GM19240 (cell line): ENCODE results near the gene BCAS3.
A peak's percentile ranks its signal among the peaks of the same experiment; 100 is the strongest.
"Not testable (repeated sequence)": the region's sequence is repeated elsewhere in the genome, so short reads cannot be mapped to it uniquely, and the experiment has no call there.

Experiments used
- DNase-seq: peaks from one replicate; pipeline ENCODE4 v3.0.0; 2011; ENCODE audit warnings: low spot score; ENCODE audit not compliant: insufficient read length

BCAS3 gene

DNA sequence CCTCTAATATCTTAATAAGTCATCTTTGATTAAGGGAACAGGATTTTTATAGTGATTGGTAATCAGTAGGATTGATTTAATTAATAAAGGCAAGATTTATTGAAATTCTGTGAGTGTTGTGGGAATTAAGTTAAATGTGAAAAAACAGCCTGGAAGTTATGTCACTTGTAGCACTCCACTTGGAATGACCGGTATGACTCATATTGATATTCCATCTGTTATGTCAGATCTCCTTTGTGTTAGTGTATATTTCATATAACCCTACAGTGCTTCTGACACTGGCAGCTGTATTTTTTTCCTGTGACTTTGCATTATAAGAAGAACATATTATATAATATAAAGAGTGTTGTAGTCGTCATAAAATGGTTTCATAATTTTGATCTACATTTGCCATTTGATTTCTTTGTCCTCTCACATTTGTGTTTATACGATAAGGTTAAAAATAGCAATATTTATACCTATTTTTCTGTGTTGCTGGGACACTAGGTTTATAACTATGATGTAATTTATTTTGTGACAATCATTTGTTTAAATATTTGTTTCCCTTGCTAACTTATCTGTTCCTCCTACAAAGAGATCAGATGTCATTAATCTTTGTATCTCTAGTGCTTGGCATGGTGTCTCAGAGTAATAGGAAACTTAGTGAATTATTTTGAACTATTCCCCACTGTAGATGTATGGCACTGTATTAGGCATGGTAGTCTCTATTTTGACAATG, 249.0 kb downstream of the BCAS3 start:
- DNase-seq, result no peak

DNA sequence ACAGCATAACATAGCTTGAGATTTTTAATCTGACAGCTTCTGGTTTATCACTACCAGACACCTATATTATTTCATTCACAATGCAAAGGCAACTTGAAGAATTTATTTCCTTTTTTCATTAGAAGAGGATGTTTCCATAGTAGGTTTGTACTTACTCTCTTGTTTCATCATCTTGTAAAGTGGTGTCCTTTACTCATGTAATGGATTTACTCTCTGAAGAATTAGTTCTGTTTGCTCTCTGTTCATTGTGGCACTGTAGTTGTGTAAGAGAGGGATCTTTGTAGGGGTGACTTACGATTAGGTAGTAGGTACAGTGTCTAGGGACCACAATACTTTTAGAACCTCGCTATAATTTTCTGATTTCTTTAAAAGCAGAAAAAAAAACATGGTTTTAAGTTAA, 256.1 kb downstream of the BCAS3 start:
- no peak for DNase-seq

DNA sequence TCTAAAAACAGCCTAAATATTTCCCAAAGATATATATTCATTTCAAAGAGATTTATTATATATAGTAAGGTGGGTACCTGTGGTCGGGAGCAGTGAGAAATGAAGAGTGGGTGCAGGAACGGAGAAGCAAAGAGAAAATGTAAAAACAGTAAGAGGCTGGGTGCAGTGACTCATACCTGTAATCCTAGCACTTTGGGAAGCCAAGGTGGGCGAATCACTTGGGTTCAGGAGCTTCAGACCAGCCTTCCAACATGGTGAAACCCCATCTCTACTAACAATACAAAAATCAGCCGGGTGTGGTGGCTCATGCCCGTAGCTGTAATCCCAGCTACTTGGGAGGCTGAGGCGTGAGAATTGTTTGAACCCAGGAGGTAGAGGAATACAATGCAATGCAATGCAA, 257.1 kb downstream of the BCAS3 start:
- no peak for DNase-seq

DNA sequence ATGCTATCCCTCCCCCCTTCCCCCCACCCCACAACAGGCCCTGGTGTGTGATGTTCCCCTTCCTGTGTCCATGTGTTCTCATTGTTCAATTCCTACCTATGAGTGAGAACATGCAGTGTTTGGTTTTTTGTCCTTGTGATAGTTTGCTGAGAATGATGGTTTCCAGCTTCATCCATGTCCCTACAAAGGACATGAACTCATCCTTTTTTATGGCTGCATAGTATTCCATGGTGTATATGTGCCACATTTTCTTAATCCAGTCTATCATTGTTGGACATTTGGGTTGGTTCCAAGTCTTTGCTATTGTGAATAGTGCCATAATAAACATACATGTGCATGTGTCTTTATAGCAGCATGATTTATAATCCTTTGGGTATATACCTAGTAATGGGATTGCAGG, 258.3 kb downstream of the BCAS3 start:
- DNase-seq, result not testable (repeated sequence)

DNA sequence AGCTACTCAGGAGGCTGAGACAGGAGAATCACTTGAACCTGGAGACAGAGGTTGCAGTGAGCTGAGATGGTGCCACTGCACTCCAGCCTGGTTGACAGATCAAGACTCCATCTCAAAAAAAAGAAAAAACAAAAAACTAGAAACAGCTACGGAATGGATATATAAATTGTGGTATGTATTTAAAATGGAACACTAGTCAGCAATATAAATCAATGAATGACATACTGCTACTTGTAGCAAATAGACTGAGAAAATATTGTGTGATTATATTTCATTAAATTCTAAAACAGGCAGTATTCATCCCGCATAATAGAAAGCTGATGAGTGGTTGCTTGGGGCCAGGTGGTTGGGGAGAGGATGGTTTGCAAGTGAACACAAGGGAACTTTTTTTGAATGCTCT, 261.7 kb downstream of the BCAS3 start:
- no peak for DNase-seq

DNA sequence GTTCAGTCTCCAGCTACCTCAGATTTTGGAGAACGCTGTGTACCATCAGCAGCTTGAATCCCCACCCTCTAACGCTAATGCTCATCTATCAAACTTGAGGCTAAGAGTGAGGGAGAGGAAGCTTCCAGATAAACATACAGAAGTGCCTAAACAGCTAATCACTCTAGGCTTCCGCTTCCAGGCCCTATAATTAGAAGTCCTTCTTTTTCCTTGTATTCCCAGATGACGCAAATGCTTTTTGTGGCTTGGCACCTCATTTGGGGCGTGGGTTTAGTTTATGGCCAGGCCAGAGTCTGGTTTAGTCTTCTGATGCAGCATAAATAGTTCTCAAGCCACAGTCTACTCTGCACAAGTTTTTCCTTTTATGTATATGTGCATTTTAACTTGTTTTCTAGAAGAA, 263.4 kb downstream of the BCAS3 start:
- no peak for DNase-seq

DNA sequence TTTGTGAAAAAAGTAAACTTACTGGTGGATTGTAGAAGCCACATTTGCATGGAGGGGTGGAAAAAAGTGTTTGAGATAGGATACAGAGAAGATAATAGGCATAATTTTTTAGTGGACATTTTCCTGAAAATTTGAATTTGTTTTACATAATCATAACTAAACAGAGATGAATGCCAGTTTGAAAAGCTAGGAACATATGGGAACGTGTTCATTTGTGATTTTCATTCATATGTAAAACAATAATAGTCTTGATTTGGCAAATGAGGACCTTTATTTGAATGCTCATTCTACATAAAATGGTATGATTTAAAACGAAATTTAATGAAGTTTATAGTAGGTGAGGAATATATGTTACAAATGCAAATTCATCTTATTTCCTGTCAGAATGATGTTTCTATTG, 263.9 kb downstream of the BCAS3 start:
- DNase-seq, result no peak

DNA sequence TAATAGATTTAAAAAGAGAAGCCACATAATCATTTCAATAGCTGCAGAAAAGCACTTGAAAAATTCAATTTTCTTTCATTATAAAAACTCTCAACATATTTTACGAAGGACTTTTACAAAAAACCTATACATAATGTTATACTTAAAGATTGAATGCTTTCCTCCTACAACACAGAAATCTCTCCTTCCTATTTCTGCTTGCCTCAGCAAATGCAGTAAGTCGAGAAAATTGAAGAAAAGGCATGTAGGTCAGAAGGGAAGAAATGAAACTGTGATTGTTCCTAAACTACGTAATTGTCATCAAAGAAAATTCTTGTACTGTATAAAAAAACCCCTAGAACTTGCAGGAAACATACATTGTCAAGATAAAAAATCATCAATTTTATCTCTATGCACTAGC, 267.1 kb downstream of the BCAS3 start:
- no peak for DNase-seq

DNA sequence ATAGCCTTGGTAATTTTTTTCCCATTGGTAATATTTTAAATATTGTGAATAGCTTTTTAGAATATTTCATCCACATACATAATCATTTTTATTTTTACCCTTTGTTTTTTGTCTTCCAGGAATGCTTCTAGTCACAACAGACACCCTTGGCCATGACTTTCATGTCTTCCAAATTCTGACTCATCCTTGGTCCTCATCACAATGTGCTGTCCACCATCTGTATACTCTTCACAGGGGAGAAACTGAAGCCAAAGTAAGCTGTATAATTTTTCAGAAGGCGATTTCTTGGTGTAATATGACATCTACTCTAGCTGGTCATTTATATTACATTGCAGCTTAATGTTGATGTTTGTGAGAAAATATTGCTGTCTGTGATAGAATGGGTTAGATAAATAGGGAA, 269.4 kb downstream of the BCAS3 start:
- DNase-seq, result no peak

DNA sequence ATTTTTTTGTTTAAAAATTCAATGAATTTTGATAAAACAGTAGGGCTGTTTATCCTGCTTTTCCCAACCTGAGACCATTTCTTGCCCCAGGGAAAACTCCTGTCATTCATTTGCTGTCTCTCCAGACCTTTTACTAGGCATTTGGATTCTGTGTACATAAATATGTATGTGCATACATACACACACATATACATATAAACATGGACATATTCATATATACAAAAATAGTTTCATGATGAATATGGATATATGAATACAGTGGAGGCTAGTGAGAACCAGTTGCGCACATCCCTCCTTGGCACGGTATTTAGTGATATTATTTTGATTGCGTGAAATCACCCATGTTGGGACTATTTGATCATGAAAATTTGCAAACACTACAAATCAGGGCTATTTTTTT, 269.9 kb downstream of the BCAS3 start:
- no peak for DNase-seq

DNA sequence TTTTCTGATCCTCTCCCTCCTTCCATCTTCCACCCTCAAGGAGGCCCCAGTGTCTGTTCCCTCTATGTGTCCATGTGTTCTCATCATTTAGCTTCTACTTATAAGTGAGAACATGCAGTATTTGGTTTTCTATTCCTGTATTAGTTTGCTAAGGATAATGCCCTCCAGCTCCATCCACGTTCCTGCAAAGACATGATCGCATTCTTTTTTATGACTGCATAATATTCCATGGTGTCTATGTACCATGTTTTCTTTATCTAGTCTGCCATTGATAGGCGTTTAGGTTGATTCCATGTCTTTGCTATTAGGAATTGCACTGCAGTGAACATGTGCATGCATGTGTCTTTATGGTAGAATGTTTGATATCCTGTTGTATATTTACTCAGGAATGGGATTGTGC, 275.1 kb downstream of the BCAS3 start:
- no peak for DNase-seq

DNA sequence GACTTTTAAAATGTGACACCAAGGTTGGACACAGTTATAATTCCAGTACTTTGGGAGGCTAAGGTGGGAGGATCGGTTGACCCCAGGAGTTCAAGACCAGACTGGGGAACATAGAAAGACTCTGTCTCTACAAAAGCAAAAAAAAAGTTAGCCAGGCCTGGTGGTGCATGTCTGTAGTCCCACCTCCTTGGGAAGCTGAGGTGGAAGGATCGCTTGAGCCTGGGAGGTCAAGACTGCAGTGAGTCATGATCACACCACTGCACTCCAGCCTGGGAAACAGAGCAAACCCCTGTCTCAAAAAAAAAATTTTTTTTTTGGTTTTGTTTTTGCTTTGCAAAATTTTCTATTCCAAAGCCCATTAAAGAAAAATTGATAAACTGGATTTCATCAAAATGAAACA, 281.4 kb downstream of the BCAS3 start:
- no peak for DNase-seq

DNA sequence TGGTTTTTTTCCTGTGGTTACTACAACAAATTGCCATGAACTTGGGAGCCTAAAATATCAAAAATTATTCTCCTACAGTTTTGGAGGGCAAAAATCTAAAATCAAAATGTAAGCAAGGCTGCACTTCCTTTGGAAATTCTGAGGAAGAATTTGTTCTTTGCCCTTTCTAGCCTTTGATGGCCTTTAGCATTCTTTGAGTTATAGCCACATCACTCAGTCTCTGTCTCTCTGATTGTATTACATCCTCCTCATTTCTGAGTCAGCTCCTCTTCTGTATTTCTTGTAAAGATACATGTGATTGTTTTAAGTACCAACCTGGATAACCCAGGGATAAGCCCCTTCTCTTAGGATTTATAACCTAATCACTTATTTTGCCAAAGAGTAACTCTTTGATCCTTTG, 282.0 kb downstream of the BCAS3 start:
- DNase-seq, result no peak

DNA sequence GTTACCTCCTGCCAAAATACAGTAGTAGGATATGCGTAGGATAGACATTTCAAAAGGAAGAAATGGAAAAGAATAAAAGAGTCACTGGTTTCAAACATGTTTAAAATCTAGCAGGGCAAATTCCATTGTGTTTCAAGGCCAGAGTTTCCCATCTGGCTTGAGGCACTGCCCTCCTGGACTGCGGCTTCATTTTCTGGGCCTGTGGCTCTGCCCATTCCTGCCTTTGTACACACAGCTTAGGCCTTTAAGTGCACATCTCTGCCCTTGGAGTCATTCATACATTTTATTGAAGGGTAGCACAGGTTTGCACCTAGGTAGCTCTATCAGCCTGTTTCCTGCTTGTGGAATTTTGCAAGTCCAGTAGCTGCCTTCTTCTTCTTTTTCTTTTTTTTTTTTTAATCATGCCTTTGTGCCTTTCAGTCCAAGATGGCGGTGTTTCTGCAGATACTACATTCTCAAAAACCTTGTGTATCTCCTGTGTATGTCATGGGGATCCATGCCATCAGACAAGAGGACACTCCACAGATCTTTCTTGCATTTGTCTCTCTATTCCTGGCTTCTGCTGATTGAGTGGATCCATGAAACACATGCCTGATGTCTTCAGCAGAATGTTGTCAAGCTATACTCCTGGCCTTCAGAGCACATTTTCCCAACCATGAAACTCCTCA, 282.9 kb downstream of the BCAS3 start:
- DNase-seq, result no peak

DNA sequence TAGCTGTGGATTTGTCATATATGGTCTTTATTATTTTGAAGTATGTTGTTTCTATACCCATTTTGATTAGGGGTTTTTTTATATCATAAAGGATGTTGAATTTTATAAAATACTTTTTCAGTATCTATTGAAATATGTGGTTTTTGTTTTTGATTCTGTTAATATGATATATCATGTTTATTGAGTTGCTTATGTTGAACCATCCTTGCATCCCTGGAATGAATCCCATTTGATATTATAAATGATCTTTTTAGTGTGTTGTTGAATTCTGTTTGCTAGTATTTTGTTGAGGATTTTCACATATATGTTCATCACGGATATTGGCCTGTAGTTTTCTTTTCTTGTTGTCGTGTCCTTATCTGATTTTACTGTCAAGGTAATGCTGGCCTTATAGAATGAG, 286.5 kb downstream of the BCAS3 start:
- no peak for DNase-seq

DNA sequence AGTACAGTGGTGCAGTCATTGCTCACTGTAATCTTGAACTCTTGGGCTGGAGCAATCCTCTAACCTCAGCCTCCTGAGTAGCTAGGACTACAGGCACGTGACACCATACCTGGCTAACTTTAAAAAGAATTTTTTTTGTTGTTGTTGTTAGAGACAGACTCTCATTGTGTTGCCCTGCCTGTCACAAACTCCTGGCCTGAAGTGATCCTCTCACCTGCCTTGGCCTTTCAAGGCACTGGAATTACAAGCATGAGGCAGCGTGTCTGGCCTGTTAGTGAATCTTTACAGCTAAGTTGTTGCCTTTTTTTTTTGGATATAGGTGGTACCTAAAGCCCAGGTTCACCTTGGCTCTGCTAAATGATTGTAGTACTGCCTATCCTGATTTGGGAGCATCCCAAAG, 290.6 kb downstream of the BCAS3 start:
- DNase-seq, result no peak

DNA sequence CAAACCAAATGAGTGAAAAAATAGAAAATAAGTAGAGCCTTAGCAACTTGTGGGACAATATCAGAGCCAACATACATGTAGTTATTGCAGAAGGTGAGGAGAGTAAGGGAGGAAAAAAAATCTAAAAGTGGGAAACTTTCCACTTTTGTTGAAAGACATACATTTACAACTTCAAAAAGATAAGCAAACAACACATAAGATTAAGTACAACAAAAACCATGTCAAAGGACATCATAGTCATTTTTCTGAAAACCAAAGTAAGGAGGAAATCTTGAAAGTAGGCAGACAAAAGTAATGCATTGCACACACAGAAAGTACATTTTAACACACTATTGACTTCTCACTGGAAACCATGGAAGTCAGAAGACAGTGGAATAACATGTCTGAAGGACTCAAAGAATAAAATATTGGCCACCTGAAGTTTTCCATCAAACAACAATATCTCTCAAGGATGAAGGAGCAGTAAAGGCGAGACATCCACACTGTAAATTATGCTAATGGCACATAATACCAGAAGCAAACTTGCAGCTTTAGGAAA, 291.9 kb downstream of the BCAS3 start:
- DNase-seq, result no peak

DNA sequence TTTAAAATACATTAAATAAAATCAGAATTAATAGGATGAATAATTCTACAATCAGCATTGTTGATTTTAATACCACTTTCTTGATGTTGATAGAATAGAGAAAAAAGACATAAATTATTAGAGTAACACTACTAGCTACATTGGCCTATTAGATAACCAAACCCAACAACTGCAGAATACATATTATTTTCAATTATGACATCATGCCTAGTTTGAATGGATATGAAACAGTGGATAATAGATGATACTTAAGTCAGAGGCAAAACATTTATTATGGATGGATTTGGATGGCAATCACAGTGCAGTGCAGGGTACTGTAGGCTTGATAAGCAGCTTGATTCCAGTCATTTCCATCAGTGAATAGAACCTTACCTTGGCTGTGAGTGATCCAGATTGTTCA, 293.1 kb downstream of the BCAS3 start:
- no peak for DNase-seq

DNA sequence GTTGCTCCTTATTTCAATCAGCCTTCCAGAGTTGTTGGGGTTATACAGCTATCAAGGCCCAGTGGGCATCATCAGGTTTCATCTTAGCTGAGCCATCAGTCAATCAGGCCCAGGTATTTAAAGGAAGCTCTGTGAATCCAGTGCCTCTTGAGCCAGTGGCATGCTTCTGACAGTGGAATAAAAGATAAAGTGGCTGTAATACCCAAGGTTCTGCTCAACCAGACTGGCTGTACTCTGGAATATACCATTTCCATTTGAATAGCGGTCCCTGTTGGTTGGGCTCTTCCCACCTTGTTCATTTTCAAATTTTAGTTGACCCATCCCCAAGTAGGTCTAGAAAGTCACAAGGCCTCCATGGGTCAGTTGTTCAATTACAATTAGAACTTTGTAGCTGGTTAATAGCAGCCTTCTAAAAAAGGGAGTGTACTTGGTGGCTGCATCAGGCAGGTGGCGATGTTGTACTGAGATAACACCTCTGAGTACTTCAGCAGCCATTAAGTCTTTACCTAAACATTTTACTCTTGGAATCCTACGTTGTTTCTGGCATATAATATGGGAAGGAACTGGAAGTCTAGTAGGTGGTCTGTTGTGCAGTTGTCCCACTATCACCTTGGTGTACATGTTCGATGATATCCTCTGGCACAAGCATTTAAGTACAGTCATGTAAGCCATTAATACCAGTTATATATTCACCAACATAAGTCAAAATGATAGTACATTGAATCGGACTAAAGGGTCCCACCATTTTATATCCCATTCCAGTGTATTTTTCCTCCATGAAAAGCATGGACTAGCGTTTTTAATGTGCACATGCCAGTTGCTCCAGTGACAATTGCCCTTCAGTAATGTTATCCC, 294.1 kb downstream of the BCAS3 start:
- DNase-seq, result peak; percentile 16

DNA sequence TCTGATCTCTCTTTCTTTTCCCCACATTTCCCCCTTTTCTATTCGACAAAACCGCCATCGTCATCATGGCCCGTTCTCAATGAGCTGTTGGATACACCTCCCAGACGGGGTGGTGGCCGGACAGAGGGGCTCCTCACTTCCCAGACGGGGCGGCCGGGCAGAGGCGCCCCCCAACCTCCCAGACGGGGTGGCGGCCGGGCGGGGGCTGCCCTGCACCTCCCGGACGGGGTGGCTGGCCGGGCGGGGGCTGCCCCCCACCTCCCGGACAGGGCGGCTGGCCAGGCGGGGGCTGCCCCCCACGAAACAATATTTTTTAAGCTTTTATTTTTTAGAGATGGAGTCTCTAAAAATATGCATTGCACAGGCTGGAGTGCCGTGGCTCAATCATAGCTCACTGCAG, 299.2 kb downstream of the BCAS3 start:
- DNase-seq, result not testable (repeated sequence)

DNA sequence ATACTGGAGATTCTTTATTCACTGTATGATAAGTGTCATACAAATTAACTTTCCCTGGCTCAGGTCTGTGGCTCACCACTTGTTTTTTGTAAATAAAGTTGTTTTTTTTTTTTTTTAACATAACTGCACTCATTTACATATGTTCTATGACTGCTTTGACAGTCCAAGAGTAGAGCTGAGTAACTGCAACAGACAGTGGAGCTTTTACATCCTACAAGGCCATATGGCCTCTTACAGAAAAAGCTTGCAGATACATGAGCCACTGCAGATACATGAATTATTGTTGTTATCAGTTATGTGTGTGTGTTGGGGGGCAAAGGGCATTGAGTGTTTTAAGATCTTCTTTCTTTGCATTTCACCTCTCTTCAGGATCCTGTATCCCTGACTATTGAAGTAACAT, 311.7 kb downstream of the BCAS3 start:
- no peak for DNase-seq

DNA sequence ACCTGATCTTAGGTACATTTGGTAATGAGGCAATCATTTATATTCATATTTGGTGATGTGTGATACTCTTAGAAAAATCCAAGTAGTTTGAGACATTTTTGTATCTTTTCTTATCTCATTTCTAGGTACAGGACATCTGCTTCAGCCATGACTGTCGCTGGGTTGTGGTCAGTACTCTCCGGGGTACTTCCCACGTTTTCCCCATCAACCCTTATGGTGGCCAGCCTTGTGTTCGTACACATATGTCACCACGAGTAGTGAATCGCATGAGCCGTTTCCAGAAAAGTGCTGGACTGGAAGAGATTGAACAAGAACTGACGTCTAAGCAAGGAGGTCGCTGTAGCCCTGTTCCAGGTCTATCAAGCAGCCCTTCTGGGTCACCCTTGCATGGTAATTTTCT, 312.2 kb downstream of the BCAS3 start:
- DNase-seq, result no peak
